ENCODE results near the gene NUDT4.

DNA sequence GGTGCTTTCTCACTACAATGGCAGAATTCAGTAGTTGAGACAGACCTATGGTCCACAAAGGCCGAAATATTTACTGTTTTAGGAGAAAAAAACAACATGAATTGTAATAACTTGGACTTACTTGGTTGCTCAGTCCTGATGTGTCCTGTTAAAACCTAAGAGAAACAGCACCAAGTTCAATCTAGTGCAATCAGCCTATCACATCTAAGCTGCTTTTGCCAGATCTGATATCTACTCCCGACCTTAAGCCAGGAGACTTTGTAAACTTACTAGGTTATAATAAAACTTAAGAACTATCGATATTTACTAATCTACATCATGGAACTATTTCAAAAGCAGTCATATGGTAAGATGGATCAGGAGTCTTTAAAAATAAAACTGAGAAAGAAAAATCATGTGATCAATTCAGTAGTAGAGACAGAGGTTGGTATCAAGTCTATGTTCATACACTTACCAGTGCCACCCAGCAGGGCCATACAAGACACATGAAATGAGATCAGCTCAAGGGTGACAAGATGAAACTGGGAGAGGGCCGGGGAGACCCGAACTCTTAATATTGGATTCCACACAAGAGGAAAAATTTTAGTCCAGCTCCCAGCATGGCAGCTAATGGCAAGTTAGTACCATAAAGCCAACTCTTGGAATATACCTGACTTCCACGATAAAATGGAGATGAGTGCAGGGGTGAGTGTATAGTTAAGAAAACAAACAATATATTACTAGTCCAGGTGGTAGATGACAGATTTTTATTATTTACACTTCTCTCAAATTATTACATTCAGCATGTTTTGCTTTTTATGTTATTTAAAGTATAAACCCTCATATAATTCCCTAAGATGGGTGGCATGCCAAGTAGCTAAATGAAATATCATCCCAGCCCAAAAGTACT lies 27.5 kb downstream of the NUDT4 start:
- TF ChIP-seq POLR2A (IDR thresholded peaks at IDR 0.05) = no peak
- no peak for TF ChIP-seq CTCF (IDR thresholded peaks at IDR 0.05)
- no peak for TF ChIP-seq POLR2AphosphoS5 (IDR thresholded peaks at IDR 0.05)
- TF ChIP-seq EP300 (IDR thresholded peaks at IDR 0.05) = no peak

All from upper lobe of left lung (tissue), 4 donors.